ENCODE measurements around the gene ARFGEF2. TPM values are rescaled to one million over a fixed set of nuclear protein-coding genes. Genes with fewer than 3 reads are reported as not detected.
"Not testable (repeated sequence)": the region's sequence is repeated elsewhere in the genome, so short reads cannot be mapped to it uniquely, and the experiment has no call there.

ARFGEF2 gene
- total RNA-seq, 1 donor, result 18.9 TPM

- peak in 2 of 3 donors; percentile 17 to 24 for DNase-seq (ENCODE audit: low read depth in 2 of 3, low spot score in 2 of 3)
Measured at GRCh38 chr20:48926821-48927220, 5.3 kb downstream of the ARFGEF2 start.

DNA sequence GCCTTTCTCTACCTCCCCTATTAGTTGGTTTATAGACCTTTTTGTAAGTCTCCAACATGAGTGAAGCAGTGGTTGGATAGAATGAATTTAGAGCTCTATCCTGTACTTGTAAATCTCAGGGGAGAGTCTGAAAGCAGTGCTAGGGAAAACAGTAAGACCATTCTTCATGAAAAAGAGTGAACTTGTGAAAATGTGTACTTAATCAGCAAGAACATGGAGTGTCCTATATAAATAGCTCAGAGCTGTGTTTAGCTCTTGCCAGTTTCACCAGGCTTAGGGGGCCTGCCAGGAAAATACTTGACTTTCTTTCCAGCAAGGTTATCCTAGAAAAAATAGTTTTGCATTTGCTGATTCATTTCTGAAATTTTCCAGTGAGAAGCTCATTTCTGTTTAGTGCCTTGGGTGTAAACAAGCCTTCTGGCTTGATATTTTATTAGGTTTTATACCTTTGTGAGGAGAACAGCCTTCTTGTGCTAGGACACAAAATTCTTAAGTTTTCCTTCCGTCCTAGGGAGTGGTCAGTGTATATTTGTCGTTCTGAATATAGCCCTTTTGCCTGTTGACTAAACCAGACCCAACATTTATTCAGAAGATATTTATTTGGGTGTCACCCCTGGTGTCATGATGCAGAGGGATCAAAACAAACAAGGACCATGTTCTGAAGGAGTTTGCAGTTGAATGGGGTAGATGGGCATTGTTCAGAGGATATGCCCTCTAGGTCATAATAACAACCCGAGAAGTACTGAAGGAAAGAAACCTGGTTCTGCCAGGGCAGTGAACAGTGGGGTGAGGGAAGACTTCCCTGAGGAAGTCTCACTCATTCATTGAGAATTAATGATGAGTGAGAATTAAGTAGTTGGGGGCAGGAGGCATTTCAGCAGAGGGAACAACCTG, 7.6 kb downstream of the ARFGEF2 start:
- no peak for DNase-seq (ENCODE audit: low read depth in 2 of 3, low spot score in 2 of 3)

- no peak for DNase-seq (ENCODE audit: low read depth in 2 of 3, low spot score in 2 of 3)
Measured at GRCh38 chr20:48930035-48930434, 8.5 kb downstream of the ARFGEF2 start.

- no peak for DNase-seq (ENCODE audit: low read depth in 2 of 3, low spot score in 2 of 3)
Measured at GRCh38 chr20:48930878-48931277, 9.4 kb downstream of the ARFGEF2 start.

- no peak for DNase-seq (ENCODE audit: low read depth in 2 of 3, low spot score in 2 of 3)
Measured at GRCh38 chr20:48931527-48932374, 10.2 kb downstream of the ARFGEF2 start.

- no peak for DNase-seq (ENCODE audit: low read depth in 2 of 3, low spot score in 2 of 3)
Measured at GRCh38 chr20:48932375-48932941, 10.9 kb downstream of the ARFGEF2 start.

DNA sequence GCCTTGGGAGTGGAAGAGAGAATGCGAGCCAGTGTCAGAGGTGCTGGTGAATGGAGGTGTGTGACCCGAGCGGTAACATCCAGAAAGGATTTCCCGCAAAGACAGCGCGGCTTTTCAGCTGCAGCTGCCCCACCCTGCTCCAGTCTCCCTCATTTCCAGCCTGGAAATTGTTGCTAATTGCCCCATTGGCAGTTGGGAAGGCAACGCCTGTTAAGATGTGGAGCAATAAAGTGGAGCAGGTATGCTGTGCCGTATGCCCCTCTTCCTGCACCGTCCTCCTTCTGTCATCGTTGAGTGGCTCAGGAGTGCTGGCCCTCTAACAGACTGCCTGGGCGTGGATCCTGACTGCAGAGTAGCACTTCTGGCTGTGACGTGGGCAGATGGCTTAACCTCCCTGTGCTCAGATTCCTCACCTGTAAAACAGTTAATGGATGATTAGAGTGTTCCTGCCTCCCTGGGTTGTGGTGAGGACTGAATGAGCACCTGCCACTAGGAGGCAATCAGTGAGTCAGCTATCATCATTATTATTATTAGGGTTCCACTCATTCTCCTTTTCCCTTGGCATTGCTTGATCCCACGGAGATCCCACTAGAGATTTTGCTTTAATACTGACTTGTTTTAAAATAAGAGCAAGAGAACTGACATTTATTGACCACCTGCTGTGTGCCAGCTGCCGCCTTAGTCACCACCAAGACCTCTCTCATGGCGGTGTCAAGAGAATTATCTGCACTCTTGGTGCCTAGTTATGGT, 11.7 kb downstream of the ARFGEF2 start:
- no peak for DNase-seq (ENCODE audit: low read depth in 2 of 3, low spot score in 2 of 3)

DNA sequence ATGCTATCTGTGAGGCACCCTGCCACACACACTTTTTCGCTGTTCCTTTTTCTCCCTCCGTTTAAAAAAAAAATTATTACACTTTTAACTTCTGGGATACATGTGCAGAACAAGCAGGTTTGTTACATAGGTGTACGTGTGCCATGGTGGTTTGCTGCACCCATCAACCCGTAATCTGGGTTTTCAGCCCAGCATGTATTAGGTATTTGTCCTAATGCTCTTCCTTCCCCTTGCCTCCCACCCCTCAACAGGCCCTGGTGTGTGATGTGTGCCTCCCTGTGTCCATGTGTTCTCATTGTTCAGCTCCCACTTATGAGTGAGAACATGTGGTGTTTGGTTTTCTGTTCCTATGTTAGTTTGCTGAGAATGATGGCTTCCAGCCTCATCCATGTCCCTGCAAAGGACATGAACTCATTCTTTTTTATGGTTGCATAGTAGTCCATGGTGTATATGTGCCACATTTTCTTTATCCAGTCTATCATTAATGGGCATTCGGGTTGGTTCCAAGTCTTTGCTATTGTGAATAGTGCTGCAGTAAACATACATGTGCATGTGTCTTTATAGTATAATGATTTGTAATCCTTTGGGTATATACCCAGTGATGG, 12.9 kb downstream of the ARFGEF2 start:
- not testable (repeated sequence) for DNase-seq (ENCODE audit: low read depth in 2 of 3, low spot score in 2 of 3)

GRCh38 chr20:48934966-48935365, 13.5 kb downstream of the ARFGEF2 start:
- DNase-seq (ENCODE audit: low read depth in 2 of 3, low spot score in 2 of 3), result not testable (repeated sequence)

DNA sequence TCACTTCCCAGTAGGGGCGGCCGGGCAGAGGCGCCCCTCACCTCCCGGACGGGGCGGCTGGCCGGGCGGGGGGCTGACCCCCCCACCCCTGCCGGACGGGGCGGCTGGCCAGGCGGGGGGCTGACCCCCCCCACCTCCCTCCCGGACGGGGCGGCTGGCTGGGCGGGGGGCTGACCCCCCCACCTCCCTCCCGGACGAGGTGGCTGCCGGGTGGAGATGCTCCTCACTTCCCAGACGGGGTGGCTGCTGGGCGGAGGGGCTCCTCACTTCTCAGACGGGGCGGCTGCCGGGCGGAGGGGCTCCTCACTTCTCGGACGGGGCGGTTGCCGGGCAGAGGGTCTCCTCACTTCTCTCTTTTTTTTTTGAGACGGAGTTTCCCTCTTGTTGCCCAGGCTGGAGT, 14.7 kb downstream of the ARFGEF2 start:
- DNase-seq (ENCODE audit: low read depth in 2 of 3, low spot score in 2 of 3), result not testable (repeated sequence)

GRCh38 chr20:48937674-48938073, 16.2 kb downstream of the ARFGEF2 start:
- no peak for DNase-seq (ENCODE audit: low read depth in 2 of 3, low spot score in 2 of 3)

- no peak for DNase-seq (ENCODE audit: low read depth in 2 of 3, low spot score in 2 of 3)
Measured at GRCh38 chr20:48938670-48939069, 17.2 kb downstream of the ARFGEF2 start.

- no peak for DNase-seq (ENCODE audit: low read depth in 2 of 3, low spot score in 2 of 3)
Measured at GRCh38 chr20:48940170-48940569, 18.7 kb downstream of the ARFGEF2 start.

DNA sequence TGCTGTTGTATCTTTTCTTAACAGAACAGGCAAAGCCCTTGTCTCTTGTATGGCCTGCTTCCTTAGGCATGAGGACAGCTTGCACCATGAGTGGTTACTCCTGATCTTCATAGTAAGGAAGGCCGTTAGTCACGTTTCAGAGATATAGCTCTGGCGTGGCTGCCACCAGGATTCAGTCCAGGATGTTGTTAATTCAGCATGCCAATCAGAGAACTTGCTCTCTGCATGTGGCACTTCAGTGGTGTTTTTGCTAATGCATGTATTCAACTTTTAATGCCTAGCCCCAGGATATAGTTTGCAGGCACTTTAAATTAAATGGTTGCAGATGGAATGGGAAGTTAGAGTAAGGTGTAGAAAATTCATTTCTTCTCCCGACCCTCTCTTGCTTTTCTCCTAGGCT, 20.0 kb downstream of the ARFGEF2 start:
- DNase-seq (ENCODE audit: low read depth in 2 of 3, low spot score in 2 of 3), result no peak

- DNase-seq (ENCODE audit: low read depth in 2 of 3, low spot score in 2 of 3), result no peak
Measured at GRCh38 chr20:48942730-48943129, 21.2 kb downstream of the ARFGEF2 start.

- DNase-seq (ENCODE audit: low read depth in 2 of 3, low spot score in 2 of 3), result no peak
Measured at GRCh38 chr20:48944663-48945297, 23.3 kb downstream of the ARFGEF2 start.

DNA sequence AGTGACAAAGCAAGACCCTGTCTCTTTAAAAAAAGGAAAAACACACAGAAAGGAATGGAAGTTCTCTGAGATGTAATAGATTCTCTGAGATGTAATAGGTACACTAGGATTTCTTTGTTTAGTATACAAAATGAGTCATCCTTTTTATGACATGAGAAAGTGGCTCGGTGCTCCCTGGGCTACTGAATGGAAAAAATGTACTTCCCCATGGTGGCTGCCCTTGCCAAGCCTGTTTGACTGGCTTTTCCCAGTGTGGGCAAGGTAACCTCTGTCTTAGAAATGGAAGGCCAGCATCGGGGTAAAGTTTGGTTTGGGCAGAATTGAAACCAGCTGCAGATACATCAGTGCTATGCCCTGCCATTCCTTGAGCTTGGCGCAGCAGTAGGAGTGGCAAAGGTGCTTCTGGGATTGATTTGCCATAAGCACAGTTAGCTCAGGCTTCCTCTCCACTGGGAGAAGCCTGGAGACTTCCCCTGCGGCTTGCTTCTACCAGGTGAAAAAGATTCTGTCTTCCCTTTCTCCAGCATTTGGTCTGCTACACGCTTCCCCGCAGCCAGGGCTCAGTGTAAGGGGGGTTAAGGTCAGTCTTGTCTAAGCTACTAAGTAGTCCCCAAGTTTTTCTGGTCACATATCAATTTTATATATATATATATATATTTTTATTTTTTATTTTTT, 24.5 kb downstream of the ARFGEF2 start:
- DNase-seq (ENCODE audit: low read depth in 2 of 3, low spot score in 2 of 3), result no peak

GRCh38 chr20:48948612-48949011, 27.1 kb downstream of the ARFGEF2 start:
- no peak for DNase-seq (ENCODE audit: low read depth in 2 of 3, low spot score in 2 of 3)

Data from hematopoietic multipotent progenitor cell (in vitro differentiated cells).